SK-N-SH treated with all-trans-retinoic acid at 6 μM for 48 hours (cell line): Measurements from ENCODE around the gene PTBP3.

Source experiments
- BACH2 ChIP-seq: fragments of 250-450 bp; sonication (Bioruptor Pico); IDR thresholded peaks from 2 replicates; pipeline ENCODE4 v1.9.0; 2021; ENCODE audit warnings: mild to moderate bottlenecking, borderline replicate concordance
- GLIS3 ChIP-seq: fragments of 250-450 bp; sonication (Bioruptor Pico); IDR thresholded peaks from 2 replicates; pipeline ENCODE4 v1.5.0; 2020; ENCODE audit warnings: mild to moderate bottlenecking, moderate library complexity
- PATZ1 ChIP-seq: fragments of 250-450 bp; sonication (Bioruptor Pico); IDR thresholded peaks from 2 replicates; pipeline ENCODE4 v1.8.0; 2020; ENCODE audit warnings: mild to moderate bottlenecking, moderate library complexity, borderline replicate concordance
- POU6F1 ChIP-seq: fragments of 250-450 bp; sonication (Bioruptor Pico); IDR thresholded peaks from 2 replicates; pipeline ENCODE4 v1.8.0; 2021; ENCODE audit warnings: low read depth, mild to moderate bottlenecking, moderate library complexity, borderline replicate concordance
- TCF4 ChIP-seq: fragments of 250-450 bp; sonication (Bioruptor Pico); IDR thresholded peaks from 2 replicates; pipeline ENCODE4 v1.8.0; 2021; ENCODE audit warnings: mild to moderate bottlenecking, moderate library complexity, borderline replicate concordance
- ZFP30 ChIP-seq: fragments of 450-650 bp; formaldehyde crosslinking; IDR thresholded peaks from 2 replicates; pipeline ENCODE4 v1.5.0; 2022; ENCODE audit warnings: mild to moderate bottlenecking, moderate library complexity

DNA sequence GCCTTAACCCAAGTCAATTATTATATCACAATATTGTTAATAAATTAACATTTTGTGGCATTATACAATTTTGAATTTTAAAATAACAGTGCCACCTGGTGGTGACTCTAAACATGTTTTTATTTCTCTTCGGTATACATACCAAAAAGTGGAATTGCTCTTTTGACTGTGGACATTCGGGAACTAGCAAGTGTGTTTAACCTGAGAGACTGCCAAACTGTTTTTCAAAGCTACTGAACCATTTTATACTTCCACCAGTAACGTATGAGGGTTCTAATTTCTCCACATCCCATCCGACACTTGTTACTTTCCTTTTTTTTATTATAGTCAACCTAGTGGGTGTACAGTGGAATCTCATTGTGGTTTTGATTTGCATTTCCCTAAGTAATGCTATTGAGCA lies 28.2 kb upstream of the PTBP3 start:
- TF ChIP-seq ZFP30 (CRISPR knock-in tag) (no peak), PATZ1 (CRISPR knock-in tag) (no peak), POU6F1 (CRISPR knock-in tag) (no peak), BACH2 (CRISPR knock-in tag) (no peak), GLIS3 (no peak), TCF4 (CRISPR knock-in tag) (no peak)
